VCaP (cell line): ENCODE results near the gene CD101.

Experiments
- H3K27ac ChIP-seq: fragments of 450-650 bp; 2 replicates; pipeline ENCODE4 v1.5.1; 2017
- TF ChIP-seq, protein P1 (sequence below): fragments of 450-650 bp; conservative IDR thresholded peaks from 2 replicates; pipeline ENCODE4 v1.5.1; 2017; ENCODE audit warnings: mild to moderate bottlenecking, moderate library complexity

CD101 gene, protein sequence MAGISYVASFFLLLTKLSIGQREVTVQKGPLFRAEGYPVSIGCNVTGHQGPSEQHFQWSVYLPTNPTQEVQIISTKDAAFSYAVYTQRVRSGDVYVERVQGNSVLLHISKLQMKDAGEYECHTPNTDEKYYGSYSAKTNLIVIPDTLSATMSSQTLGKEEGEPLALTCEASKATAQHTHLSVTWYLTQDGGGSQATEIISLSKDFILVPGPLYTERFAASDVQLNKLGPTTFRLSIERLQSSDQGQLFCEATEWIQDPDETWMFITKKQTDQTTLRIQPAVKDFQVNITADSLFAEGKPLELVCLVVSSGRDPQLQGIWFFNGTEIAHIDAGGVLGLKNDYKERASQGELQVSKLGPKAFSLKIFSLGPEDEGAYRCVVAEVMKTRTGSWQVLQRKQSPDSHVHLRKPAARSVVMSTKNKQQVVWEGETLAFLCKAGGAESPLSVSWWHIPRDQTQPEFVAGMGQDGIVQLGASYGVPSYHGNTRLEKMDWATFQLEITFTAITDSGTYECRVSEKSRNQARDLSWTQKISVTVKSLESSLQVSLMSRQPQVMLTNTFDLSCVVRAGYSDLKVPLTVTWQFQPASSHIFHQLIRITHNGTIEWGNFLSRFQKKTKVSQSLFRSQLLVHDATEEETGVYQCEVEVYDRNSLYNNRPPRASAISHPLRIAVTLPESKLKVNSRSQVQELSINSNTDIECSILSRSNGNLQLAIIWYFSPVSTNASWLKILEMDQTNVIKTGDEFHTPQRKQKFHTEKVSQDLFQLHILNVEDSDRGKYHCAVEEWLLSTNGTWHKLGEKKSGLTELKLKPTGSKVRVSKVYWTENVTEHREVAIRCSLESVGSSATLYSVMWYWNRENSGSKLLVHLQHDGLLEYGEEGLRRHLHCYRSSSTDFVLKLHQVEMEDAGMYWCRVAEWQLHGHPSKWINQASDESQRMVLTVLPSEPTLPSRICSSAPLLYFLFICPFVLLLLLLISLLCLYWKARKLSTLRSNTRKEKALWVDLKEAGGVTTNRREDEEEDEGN

DNA sequence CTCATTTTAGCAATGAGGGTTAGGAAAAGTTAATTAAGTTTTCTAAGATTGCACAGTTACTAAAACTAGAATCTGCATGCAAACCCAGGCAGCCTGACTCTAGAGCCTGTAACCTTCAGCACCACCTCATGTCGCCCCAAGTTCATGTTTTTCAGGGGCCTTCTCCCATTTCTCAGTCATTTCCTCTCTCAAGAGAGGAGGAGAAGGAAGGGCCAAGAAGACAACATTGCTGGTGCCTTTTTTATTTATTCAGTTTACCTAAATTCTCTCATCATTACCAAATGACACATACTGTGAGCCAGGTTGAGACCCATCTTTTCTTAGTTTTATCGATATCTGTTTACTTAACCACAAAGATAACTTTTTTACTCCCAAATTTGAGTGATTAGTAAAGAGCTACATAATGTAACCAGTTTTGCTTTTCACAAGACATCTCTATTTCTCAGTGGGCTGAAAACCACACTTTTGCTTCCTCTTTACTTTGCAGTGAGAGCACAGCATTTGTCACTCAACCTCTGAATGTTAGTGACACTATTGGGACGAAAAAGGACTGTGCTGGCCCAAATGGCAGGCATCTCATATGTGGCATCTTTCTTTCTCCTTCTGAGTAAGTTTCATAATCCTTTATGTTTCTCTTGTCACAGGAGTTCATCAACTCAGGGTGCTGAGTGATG, at the start of gene CD101:
TSS of gene CD101 (plus strand) at position 507 of the 674 bp plus-strand sequence. CDS start at position 565, 58 bp downstream.
- H3K27ac ChIP-seq: no peak within 1 kb of the TSS
- TF ChIP-seq, protein P1, sequence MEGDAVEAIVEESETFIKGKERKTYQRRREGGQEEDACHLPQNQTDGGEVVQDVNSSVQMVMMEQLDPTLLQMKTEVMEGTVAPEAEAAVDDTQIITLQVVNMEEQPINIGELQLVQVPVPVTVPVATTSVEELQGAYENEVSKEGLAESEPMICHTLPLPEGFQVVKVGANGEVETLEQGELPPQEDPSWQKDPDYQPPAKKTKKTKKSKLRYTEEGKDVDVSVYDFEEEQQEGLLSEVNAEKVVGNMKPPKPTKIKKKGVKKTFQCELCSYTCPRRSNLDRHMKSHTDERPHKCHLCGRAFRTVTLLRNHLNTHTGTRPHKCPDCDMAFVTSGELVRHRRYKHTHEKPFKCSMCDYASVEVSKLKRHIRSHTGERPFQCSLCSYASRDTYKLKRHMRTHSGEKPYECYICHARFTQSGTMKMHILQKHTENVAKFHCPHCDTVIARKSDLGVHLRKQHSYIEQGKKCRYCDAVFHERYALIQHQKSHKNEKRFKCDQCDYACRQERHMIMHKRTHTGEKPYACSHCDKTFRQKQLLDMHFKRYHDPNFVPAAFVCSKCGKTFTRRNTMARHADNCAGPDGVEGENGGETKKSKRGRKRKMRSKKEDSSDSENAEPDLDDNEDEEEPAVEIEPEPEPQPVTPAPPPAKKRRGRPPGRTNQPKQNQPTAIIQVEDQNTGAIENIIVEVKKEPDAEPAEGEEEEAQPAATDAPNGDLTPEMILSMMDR: no peak

DNA sequence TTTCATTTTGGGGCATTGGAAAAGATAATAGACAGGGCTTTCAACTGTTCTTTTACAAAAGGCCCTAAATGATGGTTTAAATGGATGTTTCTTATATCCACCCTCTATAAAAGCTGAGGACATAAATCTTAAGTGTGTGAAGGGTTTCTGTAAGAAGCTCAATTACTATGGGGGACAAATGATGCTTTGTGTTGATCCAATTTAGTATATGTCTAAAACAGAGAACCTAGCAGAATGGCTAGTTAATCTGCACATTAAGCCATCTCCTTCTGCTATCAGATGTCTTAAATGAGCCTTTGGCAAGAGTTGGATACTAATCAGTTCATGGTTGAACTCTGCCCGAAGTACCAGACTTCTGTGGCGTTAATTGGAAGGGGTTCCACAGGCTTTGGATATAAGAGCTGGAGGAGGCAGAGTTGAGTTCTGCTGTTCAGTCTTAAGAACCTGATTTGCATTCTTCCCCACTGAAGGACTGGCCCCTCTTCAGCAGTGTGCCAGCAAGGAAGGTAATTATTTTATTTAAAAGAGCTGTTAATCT, 48.8 kb upstream of the CD101 start:
- no peak overlapping the region for H3K27ac ChIP-seq
- TF ChIP-seq, protein P1: no peak

DNA sequence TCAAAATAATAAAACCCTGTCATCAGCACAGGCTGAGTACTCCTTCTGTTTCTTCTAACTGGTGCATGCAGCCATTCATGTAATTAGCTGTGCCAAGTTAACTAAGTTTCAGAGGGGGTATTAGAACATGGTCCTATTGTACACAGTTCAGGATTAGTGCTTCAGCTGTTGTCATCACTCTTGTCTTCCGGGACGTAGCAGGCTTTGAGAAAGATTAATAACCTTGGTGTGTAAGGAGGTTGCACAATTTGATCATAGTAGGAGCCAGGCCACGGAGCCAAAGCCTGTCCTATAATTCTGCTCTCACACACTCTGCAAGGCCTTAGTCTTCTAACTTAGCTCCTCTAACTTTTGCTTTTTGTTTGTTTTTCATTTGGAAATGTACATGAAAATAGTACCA, 47.1 kb upstream of the CD101 start:
- TF ChIP-seq, protein P1: no peak
- no peak overlapping the region for H3K27ac ChIP-seq

DNA sequence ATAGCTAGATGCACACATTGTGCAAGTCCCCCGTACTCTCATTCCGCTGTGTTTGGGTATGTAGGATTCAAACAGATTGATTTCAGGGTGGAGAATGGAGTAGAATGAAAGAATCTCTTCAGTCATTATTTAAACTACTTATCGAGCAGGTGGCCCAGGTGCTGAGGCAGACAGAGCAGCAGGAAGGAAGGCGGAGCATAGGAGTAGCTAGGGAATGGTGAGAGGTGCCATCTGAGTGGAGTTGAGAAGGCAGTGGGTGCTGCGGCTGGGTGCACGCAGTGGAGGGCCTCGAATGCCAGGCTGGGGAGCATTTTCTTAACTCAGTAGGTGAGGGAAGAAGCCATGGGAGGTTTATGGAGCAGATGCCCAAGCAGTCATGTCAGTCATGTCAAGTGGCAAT, 45.2 kb upstream of the CD101 start:
- no peak overlapping the region for H3K27ac ChIP-seq
- TF ChIP-seq, protein P1: no peak

DNA sequence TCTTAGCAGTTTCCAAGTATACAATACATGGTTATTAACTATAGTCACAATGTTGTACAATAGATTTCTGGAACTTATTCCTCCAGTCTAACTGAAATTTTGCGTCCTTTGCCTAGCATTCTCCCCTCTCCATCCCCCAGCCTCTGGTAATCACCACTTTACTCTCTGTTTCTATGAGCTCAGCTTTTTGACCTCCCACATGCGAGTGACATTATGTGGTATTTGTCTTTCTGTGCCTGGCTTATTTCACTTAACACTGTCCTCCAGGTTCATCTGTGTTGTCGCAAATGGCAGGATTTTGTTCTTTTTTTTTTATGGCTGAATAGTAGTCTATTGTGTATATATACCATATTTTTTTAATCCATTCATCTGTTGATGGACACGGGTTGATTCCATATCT, 43.9 kb upstream of the CD101 start:
- TF ChIP-seq, protein P1: no peak
- no peak overlapping the region for H3K27ac ChIP-seq

DNA sequence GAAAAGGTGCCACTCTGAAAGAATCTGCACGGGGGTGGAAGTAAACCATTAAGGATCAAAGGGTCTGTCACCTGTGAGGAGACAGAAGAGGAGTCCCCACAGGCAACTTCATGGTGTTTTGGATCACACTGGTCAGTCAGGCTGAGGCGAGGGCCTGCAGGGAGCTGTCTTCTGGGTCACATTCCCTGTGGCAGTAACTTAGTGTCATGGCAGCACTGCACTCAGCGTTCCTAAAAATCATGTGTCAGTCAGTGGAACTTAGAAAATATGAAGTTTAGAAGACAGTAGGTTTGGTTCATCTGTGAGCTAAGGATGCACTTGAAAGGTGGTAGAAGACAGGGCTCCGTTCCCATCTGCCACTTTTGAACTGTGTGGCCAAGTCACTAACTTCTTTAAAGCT, 43.5 kb upstream of the CD101 start:
- no peak overlapping the region for H3K27ac ChIP-seq
- TF ChIP-seq, protein P1: no peak
